K562 (cell line): ENCODE results near the gene EPB42. TPM values are rescaled to one million over a fixed set of nuclear protein-coding genes. Genes with fewer than 3 reads are reported as not detected.
A peak's percentile ranks its signal among the peaks of the same experiment; 100 is the strongest.

Experiments
- ATAC-seq: fragments of 200-7000 bp; cut with Tn5 transposase; 3 replicates; pipeline ENCODE4 v1.9.1; 2020; ENCODE audit warnings: moderate library complexity
- BruUV-seq: library from RNA; stranded (reverse); fragments of 400-500 nt; replicated peaks from 2 replicates; lab custom pipeline; 2021; lab: Mats Ljungman, UMichigan
- CTCF ChIA-PET: fragments of 300-600 bp; formaldehyde crosslinking; extraction: SDS; loops from one replicate; lab custom pipeline; 2021; ENCODE audit warnings: low intra/inter-chr PET ratio; lab: Yijun Ruan, JAX
- POLR2A ChIA-PET: fragments of 300-600, 350-650 bp; sonication (Branson Sonifier 250); formaldehyde crosslinking; extraction: SDS; loops from one replicate; lab custom pipeline; 2021; ENCODE audit warnings: antibody characterized with exemption, inconsistent platforms; lab: Yijun Ruan, JAX
- DNase-seq, 4 experiments: peaks; one replicate each; pipeline versions ENCODE4 v3.0.0 to v3.0.0-alpha.2; 2011 to 2018; ENCODE audit warnings: low spot score in 3 of 4, mixed read lengths in 3 of 4; ENCODE audit errors: extremely low read depth in 1 of 4
- FAIRE-seq: peaks from 2 replicates; lab custom pipeline; 2011; peaks lifted over from hg19 to GRCh38; lab: Jason Lieb, UNC
- H2AFZ ChIP-seq: 2 replicates; pipeline ENCODE4 v1.6.0; 2011; ENCODE audit warnings: low read depth, low read length, control low read depth, inconsistent platforms
- H3K27ac ChIP-seq: fragments of 200-600 bp; 3 replicates; pipeline ENCODE4 v1.8.0; 2011; ENCODE audit warnings: low read depth, mild to moderate bottlenecking, control low read depth, inconsistent platforms, low read length, moderate library complexity, mixed read lengths; ENCODE audit errors: extremely low read depth
- H3K27me3 ChIP-seq, 2 experiments: fragments of 300-600 bp in 1 of 2; 2 replicates in 1 of 2; 3 replicates in 1 of 2; pipeline versions ENCODE4 v1.6.0 to v1.8.0; 2011; ENCODE audit warnings: inconsistent platforms in 2 of 2, low read length in 2 of 2, mild to moderate bottlenecking in 1 of 2, mixed read lengths in 1 of 2, moderate library complexity in 1 of 2; ENCODE audit not compliant: control insufficient read depth in 2 of 2, insufficient read depth in 2 of 2
- H3K36me3 ChIP-seq: fragments of 300-600 bp; 3 replicates; pipeline ENCODE4 v1.8.0; 2011; ENCODE audit warnings: mild to moderate bottlenecking, low read length, inconsistent platforms; ENCODE audit not compliant: control insufficient read depth, insufficient read depth
- H3K4me1 ChIP-seq, 2 experiments: fragments of 200-600 bp in 1 of 2; replicated peaks in 1 of 2; 2 replicates in 1 of 2; 3 replicates in 1 of 2; pipeline versions ENCODE4 v1.5.1 to v1.8.0; 2011; ENCODE audit warnings: inconsistent platforms in 2 of 2, low read length in 2 of 2, mild to moderate bottlenecking in 1 of 2, mixed read lengths in 1 of 2, moderate library complexity in 1 of 2; ENCODE audit not compliant: control insufficient read depth in 2 of 2, insufficient read depth in 2 of 2
- H3K4me2 ChIP-seq: 2 replicates; pipeline ENCODE4 v1.6.1; 2011; ENCODE audit warnings: low read length, control low read depth, inconsistent platforms, mixed read lengths; ENCODE audit not compliant: insufficient read depth
- H3K4me3 ChIP-seq: fragments of 200-600 bp; sonication (generic), shearing (Covaris generic); 2 replicates; pipeline ENCODE4 v1.5.1; 2016; ENCODE audit warnings: control low read depth, inconsistent platforms
- H3K79me2 ChIP-seq: fragments of 200-600 bp; 3 replicates; pipeline ENCODE4 v1.8.0; 2011; ENCODE audit warnings: low read length, inconsistent platforms; ENCODE audit not compliant: control insufficient read depth, insufficient read depth
- H3K9ac ChIP-seq, 2 experiments: 2 replicates each; pipeline versions ENCODE4 v1.6.0 to v1.6.1; 2011; ENCODE audit warnings: low read depth in 2 of 2, low read length in 2 of 2, control low read depth in 1 of 2, inconsistent platforms in 1 of 2, mild to moderate bottlenecking in 1 of 2, mixed read lengths in 1 of 2; ENCODE audit not compliant: insufficient read depth in 1 of 2
- H3K9me1 ChIP-seq: one replicate; pipeline ENCODE4 v1.6.0; 2011; ENCODE audit warnings: inconsistent platforms, mild to moderate bottlenecking, low read length, moderate library complexity; ENCODE audit not compliant: control insufficient read depth, insufficient read depth
- H3K9me3 ChIP-seq: replicated peaks from 2 replicates; pipeline ENCODE4 v1.5.1; 2011; ENCODE audit warnings: low read depth, low read length, inconsistent platforms; ENCODE audit not compliant: control insufficient read depth, insufficient read depth
- H4K20me1 ChIP-seq: replicated peaks from 2 replicates; pipeline ENCODE4 v1.6.1; 2011; ENCODE audit warnings: low read length, inconsistent platforms, mixed read lengths; ENCODE audit not compliant: control insufficient read depth, insufficient read depth
- HNRNPK ChIP-seq: fragments of 200-400 bp; formaldehyde crosslinking; IDR thresholded peaks from one replicate; pipeline ENCODE4 v1.6.1; 2018; ENCODE audit warnings: mild to moderate bottlenecking, low read depth, low read length; ENCODE audit not compliant: poor library complexity, severe bottlenecking
- L3MBTL2 ChIP-seq: fragments of 450-650 bp; IDR thresholded peaks from 2 replicates; pipeline ENCODE4 v1.6.1; 2016; ENCODE audit warnings: mild to moderate bottlenecking, moderate library complexity
- MAFG ChIP-seq: fragments of 450-650 bp; conservative IDR thresholded peaks from 2 replicates; pipeline ENCODE4 v1.6.1; 2016; ENCODE audit warnings: missing genetic modification characterization, missing compliant biosample characterization
- MBD2 ChIP-seq: sonication (generic); IDR thresholded peaks from 2 replicates; pipeline ENCODE4 v1.6.1; 2016; ENCODE audit warnings: low read depth, borderline replicate concordance
- NRF1 ChIP-seq, 2 experiments: fragments of 450-650 bp; IDR thresholded peaks in 1 of 2; conservative IDR thresholded peaks in 1 of 2; 2 replicates each; pipeline ENCODE4 v1.6.1; 2014; ENCODE audit warnings: mild to moderate bottlenecking in 2 of 2
- RBM15 ChIP-seq: fragments of 200-400 bp; formaldehyde crosslinking; IDR thresholded peaks from 2 replicates; pipeline ENCODE4 v1.6.1; 2018; ENCODE audit warnings: mild to moderate bottlenecking, low read length, moderate library complexity; ENCODE audit not compliant: insufficient read depth
- SMC3 ChIP-seq: conservative IDR thresholded peaks from 2 replicates; pipeline ENCODE4 v1.6.1; 2011; ENCODE audit warnings: low read depth, low read length, improper control_type of control experiment; ENCODE audit not compliant: insufficient read depth
- TAL1 ChIP-seq: fragments of 450-650 bp; IDR thresholded peaks from 2 replicates; pipeline ENCODE4 v1.6.1; 2016; ENCODE audit warnings: mild to moderate bottlenecking
- TOE1 ChIP-seq, 2 experiments: fragments of 450-650 bp in 1 of 2; sonication (generic) in 1 of 2; formaldehyde crosslinking in 1 of 2; IDR thresholded peaks; 2 replicates each; pipeline versions ENCODE4 v1.7.1 to v1.8.0; 2016 to 2022; ENCODE audit warnings: borderline replicate concordance in 2 of 2, mild to moderate bottlenecking in 2 of 2, antibody characterized with exemption in 1 of 2, inconsistent platforms in 1 of 2, low read depth in 1 of 2, missing genetic modification reagents in 1 of 2, moderate library complexity in 1 of 2
- ZNF165 ChIP-seq: fragments of 250-450 bp; sonication (Bioruptor Pico); IDR thresholded peaks from 2 replicates; pipeline ENCODE4 v1.4.0; 2020; ENCODE audit warnings: borderline replicate concordance
- ZNF316 ChIP-seq: fragments of 450-650 bp; IDR thresholded peaks from 2 replicates; pipeline ENCODE4 v1.6.1; 2016
- WGBS: fragments of 100-300 bp; shearing (Covaris generic); methylation state at CpG from one replicate; pipeline ENCODE4 v1.1.6; 2016; ENCODE audit warnings: low coverage, mixed read lengths; ENCODE audit not compliant: insufficient coverage; ENCODE audit errors: missing lambda C conversion rate; 5-methylcytosine and 5-hydroxymethylcytosine counted together
- in situ Hi-C: fragments of 300-500 bp; cut with MboI; formaldehyde crosslinking; loops from 4 replicates; pipeline ENCODE4 v1.15.0; 2018; ENCODE audit warnings: inconsistent platforms, mixed read lengths
- intact Hi-C: fragments of 100-400 bp; cut with micrococcal nuclease; formaldehyde crosslinking; loops from 2 replicates; pipeline ENCODE4 v1.14.2; 2022
- polyA plus RNA-seq, 8 experiments: library from polyadenylated mRNA; depleted of rRNA in 4 of 8; stranded (reverse) in 5 of 8; unstranded in 3 of 8; fragments of >200 nt; fragmentation: Nextera tagmentation in 2 of 8; fragmentation: Illumina TruSeq in 1 of 8; extraction: Ambion mirVana in 2 of 8; extraction: Trizol in 1 of 8; gene quantifications; 2 replicates each; pipeline versions ENCODE4 v1.2.1 to v1.2.3, GENCODE V29; 2011 to 2014; ENCODE audit warnings: inconsistent platforms in 1 of 8, missing spikeins in 1 of 8
- total RNA-seq, 7 experiments: library from RNA; depleted of rRNA in 6 of 7; stranded (reverse); fragments of >200 nt in 6 of 7; fragmentation: Illumina TruSeq in 2 of 7; extraction: Trizol in 2 of 7; gene quantifications; 2 replicates each; pipeline versions ENCODE4 v1.2.1 to v1.2.3, GENCODE V29; 2011 to 2021; ENCODE audit warnings: low replicate concordance in 1 of 7
- TF ChIP-seq, protein P1 (sequence below): fragments of 450-650 bp; IDR thresholded peaks from 2 replicates; pipeline ENCODE4 v1.6.1; 2016; ENCODE audit warnings: borderline replicate concordance
- TF ChIP-seq, protein P2 (sequence below), 3 experiments: IDR thresholded peaks in 2 of 3; conservative IDR thresholded peaks in 1 of 3; 2 replicates each; pipeline ENCODE4 v1.5.1; 2011 to 2012; ENCODE audit warnings: low read length in 3 of 3, mild to moderate bottlenecking in 3 of 3, control low read depth in 2 of 3, improper control_type of control experiment in 1 of 3, inconsistent platforms in 1 of 3, low read depth in 1 of 3, mixed read lengths in 1 of 3, moderate library complexity in 1 of 3; ENCODE audit not compliant: insufficient read depth in 2 of 3
- TF ChIP-seq, protein P3 (sequence below): sonication (generic); formaldehyde crosslinking; IDR thresholded peaks from 2 replicates; pipeline ENCODE4 v1.8.1; 2023; ENCODE audit warnings: mild to moderate bottlenecking, missing genetic modification reagents

The EPB42 gene
- total and polyA plus RNA-seq, 9 of the 15 experiments (the other 6 are each of a cell fraction or from before 2014, with no cell fraction given), result 0.38 to 2.3 (median 1.4) TPM

DNA sequence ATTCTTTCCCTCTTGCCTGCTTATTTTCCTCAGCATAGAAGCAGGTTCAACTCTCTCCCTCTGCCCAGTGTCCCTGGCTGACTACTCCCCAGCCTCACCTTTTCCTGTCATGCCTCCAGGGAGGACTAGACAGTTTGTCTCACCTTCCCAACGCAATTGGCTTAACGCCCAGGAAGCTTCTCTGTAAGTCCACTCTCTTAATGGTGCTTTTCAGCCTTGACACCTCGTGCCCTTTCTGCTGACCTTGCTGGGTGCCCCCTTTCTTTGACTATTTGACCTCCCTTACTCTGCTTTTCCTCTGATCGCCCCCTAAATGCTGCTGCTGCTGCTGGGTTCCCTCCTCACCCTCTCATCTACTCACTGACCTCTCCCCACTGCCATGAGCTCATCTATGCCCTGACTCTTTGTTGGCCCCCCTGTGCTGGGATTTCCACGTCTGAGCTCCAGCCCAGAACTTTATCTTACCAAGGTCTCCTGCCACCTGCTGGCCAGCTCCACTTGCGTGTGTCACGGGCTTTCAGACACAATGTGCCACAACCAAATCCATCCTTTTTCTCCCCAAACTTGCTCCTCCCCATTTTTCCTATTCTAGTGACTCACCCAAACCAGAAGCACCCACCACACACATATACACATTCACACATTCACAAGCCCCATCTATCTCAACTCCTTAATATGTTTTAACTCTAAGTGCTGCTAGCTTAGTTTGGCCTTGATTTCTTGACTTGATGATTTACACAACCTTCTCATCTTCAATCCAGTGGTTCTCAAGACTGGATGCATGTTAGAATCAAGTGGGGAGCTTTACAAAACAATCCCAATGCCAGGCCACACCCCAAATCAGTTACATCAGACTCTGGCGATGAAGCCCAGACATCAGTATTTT, 16.6 kb downstream of the EPB42 start:
- CTCF ChIA-PET, result interaction anchor here (0.6 to 1.1 kb wide), 5 partner anchors 16 to 501 kb away, joined by 4 to 9 read pairs (median 6); no protein-coding TSS in a partner anchor
- Histone ChIP-seq H3K4me3 (no peak overlapping the region), H3K9me3 (no peaks in the 10 kb centered on the region), H3K4me1 (peaks cover 0 to 6% of the 10 kb centered on the region in 2 experiments; a peak in 2 of 5 replicates), H3K36me3 (no peaks in the 10 kb centered on the region), H2AFZ (no peak overlapping the region), H3K79me2 (no peaks in the 10 kb centered on the region), H3K4me2 (no peak overlapping the region), H4K20me1 (no peaks in the 10 kb centered on the region), H3K27me3 (peaks cover 0 to 8% of the 10 kb centered on the region in 2 experiments; a peak in 1 of 5 replicates), H3K9ac (no peak overlapping the region; a peak in 1 of 4 replicates), H3K27ac (no peak overlapping the region), H3K9me1 (no peaks in the 10 kb centered on the region)
- FAIRE-seq (peak; percentile 87), DNase-seq (peak; percentile 60 to 68 (median 64)), ATAC-seq (peak; percentile 86)
- in situ Hi-C loops (loop anchor here (5.0 kb wide), 1 partner anchor 492 kb away; no protein-coding TSS in a partner anchor), intact Hi-C loops (loop anchor here (1.0 kb wide), 1 partner anchor 500 kb away; no protein-coding TSS in a partner anchor)
- POLR2A ChIA-PET, result interaction anchor here (0.5 to 3.5 kb wide), 7 partner anchors 10 to 377 kb away, joined by 3 to 20 read pairs (median 4); partner anchors contain the start of gene CCNDBP1
- WGBS, result 13% methylated on average over 8 of the region's 8 CpGs
- BruUV-seq, result no TSS peak
- no peak for TF ChIP-seq TAL1
- no peak for TF ChIP-seq MAFG (tag)
- peak; percentile 57 for TF ChIP-seq SMC3
- TF ChIP-seq, protein P1, sequence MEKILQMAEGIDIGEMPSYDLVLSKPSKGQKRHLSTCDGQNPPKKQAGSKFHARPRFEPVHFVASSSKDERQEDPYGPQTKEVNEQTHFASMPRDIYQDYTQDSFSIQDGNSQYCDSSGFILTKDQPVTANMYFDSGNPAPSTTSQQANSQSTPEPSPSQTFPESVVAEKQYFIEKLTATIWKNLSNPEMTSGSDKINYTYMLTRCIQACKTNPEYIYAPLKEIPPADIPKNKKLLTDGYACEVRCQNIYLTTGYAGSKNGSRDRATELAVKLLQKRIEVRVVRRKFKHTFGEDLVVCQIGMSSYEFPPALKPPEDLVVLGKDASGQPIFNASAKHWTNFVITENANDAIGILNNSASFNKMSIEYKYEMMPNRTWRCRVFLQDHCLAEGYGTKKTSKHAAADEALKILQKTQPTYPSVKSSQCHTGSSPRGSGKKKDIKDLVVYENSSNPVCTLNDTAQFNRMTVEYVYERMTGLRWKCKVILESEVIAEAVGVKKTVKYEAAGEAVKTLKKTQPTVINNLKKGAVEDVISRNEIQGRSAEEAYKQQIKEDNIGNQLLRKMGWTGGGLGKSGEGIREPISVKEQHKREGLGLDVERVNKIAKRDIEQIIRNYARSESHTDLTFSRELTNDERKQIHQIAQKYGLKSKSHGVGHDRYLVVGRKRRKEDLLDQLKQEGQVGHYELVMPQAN, result peak; percentile 44; the same call in 1 of the 2 replicates
- TF ChIP-seq RBM15, result no peak
- TF ChIP-seq L3MBTL2, result peak; percentile 35; the same call in 1 of the 2 replicates
- TF ChIP-seq ZNF316, result peak; percentile 58
- TF ChIP-seq HNRNPK, result no peak
- TF ChIP-seq NRF1 (conservative IDR thresholded peaks at IDR 0.05 in 1 of 2, IDR thresholded peaks at IDR 0.05 in 1 of 2), result peak in 1 of 2 experiments; percentile 17; a peak in 1 of 4 replicates
- no peak for TF ChIP-seq MBD2
- TF ChIP-seq ZNF165, result no peak
- TF ChIP-seq, protein P2, sequence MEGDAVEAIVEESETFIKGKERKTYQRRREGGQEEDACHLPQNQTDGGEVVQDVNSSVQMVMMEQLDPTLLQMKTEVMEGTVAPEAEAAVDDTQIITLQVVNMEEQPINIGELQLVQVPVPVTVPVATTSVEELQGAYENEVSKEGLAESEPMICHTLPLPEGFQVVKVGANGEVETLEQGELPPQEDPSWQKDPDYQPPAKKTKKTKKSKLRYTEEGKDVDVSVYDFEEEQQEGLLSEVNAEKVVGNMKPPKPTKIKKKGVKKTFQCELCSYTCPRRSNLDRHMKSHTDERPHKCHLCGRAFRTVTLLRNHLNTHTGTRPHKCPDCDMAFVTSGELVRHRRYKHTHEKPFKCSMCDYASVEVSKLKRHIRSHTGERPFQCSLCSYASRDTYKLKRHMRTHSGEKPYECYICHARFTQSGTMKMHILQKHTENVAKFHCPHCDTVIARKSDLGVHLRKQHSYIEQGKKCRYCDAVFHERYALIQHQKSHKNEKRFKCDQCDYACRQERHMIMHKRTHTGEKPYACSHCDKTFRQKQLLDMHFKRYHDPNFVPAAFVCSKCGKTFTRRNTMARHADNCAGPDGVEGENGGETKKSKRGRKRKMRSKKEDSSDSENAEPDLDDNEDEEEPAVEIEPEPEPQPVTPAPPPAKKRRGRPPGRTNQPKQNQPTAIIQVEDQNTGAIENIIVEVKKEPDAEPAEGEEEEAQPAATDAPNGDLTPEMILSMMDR (IDR thresholded peaks at IDR 0.05 in 2 of 3, conservative IDR thresholded peaks at IDR 0.05 in 1 of 3; ENCODE audit: insufficient read depth in 2 of 3, low read depth in 1 of 3, low read length in 3 of 3), result peak; percentile 78 to 80 (median 78)
- TF ChIP-seq TOE1 (IDR thresholded peaks at IDR 0.05; ENCODE audit: borderline replicate concordance), result no peak
- no peak for TF ChIP-seq TOE1 (CRISPR knock-in tag; IDR thresholded peaks at IDR 0.05; ENCODE audit: borderline replicate concordance, low read depth)
- TF ChIP-seq, protein P3, sequence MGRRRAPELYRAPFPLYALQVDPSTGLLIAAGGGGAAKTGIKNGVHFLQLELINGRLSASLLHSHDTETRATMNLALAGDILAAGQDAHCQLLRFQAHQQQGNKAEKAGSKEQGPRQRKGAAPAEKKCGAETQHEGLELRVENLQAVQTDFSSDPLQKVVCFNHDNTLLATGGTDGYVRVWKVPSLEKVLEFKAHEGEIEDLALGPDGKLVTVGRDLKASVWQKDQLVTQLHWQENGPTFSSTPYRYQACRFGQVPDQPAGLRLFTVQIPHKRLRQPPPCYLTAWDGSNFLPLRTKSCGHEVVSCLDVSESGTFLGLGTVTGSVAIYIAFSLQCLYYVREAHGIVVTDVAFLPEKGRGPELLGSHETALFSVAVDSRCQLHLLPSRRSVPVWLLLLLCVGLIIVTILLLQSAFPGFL (CRISPR knock-in tag), result no peak
